Adipose tissue (tissue), 3 donors: ENCODE data around the gene ZNF562. TPM values are rescaled to one million over a fixed set of nuclear protein-coding genes. Genes with fewer than 3 reads are reported as not detected.
"Not testable (repeated sequence)": the region's sequence is repeated elsewhere in the genome, so short reads cannot be mapped to it uniquely, and the experiment has no call there.

Experiments
- H3K27ac ChIP-seq: one replicate; pipeline ENCODE4 v1.5.1; 2013; ENCODE audit warnings: low read depth, low read length
- WGBS, 3 donors: extraction: QIAGEN DNeasy Blood & Tissue Kit; methylation state at CpG; one replicate each; pipeline ENCODE4 v1.1.7; 2013; 5-methylcytosine and 5-hydroxymethylcytosine counted together
- polyA plus RNA-seq, 3 donors: library from polyadenylated mRNA; stranded (reverse); fragments of 200-250 nt; gene quantifications; one replicate each; pipeline ENCODE4 v1.2.3, GENCODE V29; 2013
- donor health status: healthy with polysubstance abuse.
- donor health status: Bipolar disorder and iron deficiency.
- donor health status: healthy.

Gene ZNF562
- polyA plus RNA-seq, 3 donors: 4.6 to 9.3 (median 7.3) TPM

DNA sequence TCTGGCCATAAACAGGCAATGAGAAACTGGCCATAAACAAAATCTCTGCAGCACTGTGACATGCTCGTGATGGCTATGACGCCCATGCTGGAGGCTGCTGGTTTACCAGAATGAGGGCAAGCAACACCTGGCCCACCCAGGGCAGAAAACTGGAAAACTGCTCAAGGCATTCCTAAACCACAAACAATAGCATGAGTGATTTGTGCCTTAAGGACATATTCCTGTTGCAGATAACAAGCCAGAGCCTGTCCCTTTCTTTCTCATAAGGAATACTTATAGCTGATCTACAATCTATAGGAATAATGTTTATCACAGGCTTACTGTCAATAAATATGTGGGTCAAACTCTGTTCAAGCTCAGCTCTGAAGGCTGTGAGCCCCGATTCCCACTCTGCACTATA is 23.4 kb downstream of the ZNF562 start:
- 98 to 100% (median 98%) methylated on average over 3 of the region's 3 CpGs for WGBS, 3 donors
- not testable (repeated sequence) for H3K27ac ChIP-seq

DNA sequence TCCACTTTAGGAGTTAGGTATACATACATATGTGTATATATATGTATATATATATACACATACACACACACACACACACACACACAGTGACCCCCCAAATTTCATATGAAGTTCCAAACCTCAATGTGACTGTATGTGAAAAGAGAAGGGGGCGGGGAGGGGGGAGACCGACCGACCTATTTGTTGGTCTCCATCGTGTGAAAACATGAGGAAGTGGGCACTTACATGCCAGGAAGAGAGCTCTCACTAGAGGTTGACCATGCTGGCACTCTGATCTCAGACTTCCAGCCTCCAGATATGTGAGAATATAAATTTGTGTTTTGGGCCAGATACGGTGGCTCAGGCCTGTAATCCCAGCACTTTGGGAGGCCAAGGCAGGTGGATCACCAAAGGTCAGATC is 24.6 kb downstream of the ZNF562 start:
- 82 to 91% (median 89%) methylated on average over 5 of the region's 5 CpGs for WGBS, 3 donors

GRCh38 chr19:9645472-9645871 is 29.4 kb downstream of the ZNF562 start:
- H3K27ac ChIP-seq: no peak overlapping the region
- WGBS, 3 donors: 88 to 93% (median 93%) methylated on average over 1 of the region's 1 CpG

More for the DNA sequence above, 24.6 kb downstream of the ZNF562 start:
- no peak overlapping the region for H3K27ac ChIP-seq

GRCh38 chr19:9644472-9644871 is 30.4 kb downstream of the ZNF562 start:
- WGBS, 3 donors: 90 to 92% (median 92%) methylated on average over 4 of the region's 4 CpGs

GRCh38 chr19:9641810-9642209 is 33.1 kb downstream of the ZNF562 start:
- H3K27ac ChIP-seq: no peak overlapping the region
- 95 to 98% (median 95%) methylated on average over 6 of the region's 6 CpGs for WGBS, 3 donors

More at GRCh38 chr19:9644472-9644871, 30.4 kb downstream of the ZNF562 start:
- no peak overlapping the region for H3K27ac ChIP-seq

DNA sequence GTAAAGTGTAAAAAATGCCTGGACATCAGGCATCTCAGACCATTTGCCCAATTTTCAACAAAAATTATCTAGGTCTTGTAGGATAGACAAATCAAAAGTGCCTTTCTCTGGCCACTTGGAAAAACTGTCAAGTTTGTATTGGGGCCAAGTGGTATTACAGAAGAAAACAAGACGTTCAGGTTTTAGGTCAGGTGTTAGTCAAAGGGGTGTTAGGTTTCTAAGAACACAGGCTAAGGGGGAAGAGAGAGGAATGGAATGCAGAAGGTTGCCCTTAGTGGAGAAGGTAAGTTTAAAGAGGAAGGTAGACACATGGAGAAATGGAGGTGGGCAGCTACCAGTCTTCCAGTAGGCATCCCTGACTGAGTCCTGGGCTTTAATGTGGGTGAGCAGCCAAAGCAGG is 33.9 kb downstream of the ZNF562 start:
- WGBS, 3 donors: 48 to 76% (median 75%) methylated on average over 1 of the region's 1 CpG
- H3K27ac ChIP-seq: no peak overlapping the region

DNA sequence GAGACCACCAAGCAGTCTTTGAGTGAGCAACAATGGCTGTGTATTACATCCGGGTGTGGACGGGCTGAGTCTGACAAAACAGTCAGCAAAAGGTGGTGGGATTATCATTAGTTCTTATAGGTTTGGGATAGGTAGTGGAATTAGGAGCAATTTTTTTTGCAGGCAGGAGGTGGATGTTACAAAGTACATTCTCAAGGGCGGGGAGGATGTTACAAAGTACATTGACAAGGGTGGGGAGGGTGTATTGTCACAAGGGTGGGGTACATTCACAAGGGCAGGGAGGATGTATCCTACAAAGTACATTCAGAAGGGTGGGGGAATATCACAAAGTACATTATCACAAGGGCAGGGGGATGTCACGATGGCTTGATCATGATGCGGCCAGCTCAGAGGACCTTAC is 38.9 kb downstream of the ZNF562 start:
- 96 to 98% (median 98%) methylated on average over 5 of the region's 5 CpGs for WGBS, 3 donors

GRCh38 chr19:9627856-9628255 is 47.0 kb downstream of the ZNF562 start:
- H3K27ac ChIP-seq: no peak overlapping the region
- 37 to 80% (median 61%) methylated on average over 2 of the region's 2 CpGs for WGBS, 3 donors

More for the DNA sequence above, 38.9 kb downstream of the ZNF562 start:
- H3K27ac ChIP-seq: no peak overlapping the region

GRCh38 chr19:9622531-9622930 is 52.4 kb downstream of the ZNF562 start:
- WGBS, 3 donors: 53 to 73% (median 64%) methylated on average over 2 of the region's 2 CpGs
- no peak overlapping the region for H3K27ac ChIP-seq

GRCh38 chr19:9621156-9622037 is 53.5 kb downstream of the ZNF562 start, which contains the start of gene ZNF561:
TSS of gene ZNF561 (minus strand) at chr19:9621232. CDS start at chr19:9619456, 1,776 bp downstream.
- H3K27ac ChIP-seq: no peak within 1 kb of the TSS
- WGBS, 3 donors: 0 to 1% (median 1%) methylated on average over 33 of the region's 33 CpGs

- no peak overlapping the region for H3K27ac ChIP-seq
- WGBS, 3 donors: 0 to 1% (median 1%) methylated on average over 16 of the region's 16 CpGs
These were observed 54.1 kb downstream of the ZNF562 start for GRCh38 chr19:9620842-9621155.

DNA sequence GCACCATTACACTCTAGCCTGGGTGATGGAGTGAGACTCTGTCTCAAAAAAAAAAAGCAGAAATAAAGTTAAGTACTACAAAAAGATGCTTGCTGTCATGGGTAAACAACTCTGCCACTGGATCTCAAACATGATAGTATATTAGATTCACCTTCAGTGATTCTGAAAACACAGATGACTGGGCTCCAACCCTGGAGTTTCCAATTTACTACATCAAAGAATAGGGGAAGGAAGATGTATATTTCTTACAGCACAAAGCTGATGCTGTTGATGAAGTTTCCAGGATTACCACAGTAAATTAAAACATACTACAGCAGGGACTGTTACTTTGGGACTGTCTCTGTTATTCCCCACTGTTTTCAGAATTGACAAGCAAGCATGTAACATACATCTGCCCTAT is 59.1 kb downstream of the ZNF562 start:
- H3K27ac ChIP-seq: no peak overlapping the region

GRCh38 chr19:9610484-9611113 is 64.3 kb downstream of the ZNF562 start:
- WGBS, 3 donors: 93 to 100% (median 97%) methylated on average over 2 of the region's 2 CpGs
- H3K27ac ChIP-seq: no peak overlapping the region

DNA sequence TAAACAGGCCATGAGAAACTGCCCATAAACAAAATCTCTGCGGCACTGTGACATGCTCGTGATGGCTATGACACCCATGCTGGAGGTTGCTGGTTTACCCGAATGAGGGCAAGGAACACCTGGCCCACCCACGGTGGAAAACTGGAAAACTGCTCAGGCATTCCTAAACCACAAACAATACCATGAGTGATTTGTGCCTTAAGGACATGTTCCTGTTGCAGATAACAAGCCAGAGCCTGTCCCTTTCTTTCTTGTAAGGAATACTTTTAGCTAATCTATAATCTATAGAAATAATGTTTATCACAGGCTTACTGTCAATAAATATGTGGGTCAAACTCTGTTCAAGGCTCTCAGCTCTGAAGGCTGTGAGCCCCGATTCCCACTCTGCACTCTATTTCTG is 66.0 kb downstream of the ZNF562 start:
- 95% methylated on average over 5 of the region's 5 CpGs for WGBS, 3 donors
- no peak overlapping the region for H3K27ac ChIP-seq

- 81 to 84% (median 83%) methylated on average over 3 of the region's 3 CpGs for WGBS, 3 donors
These were observed 77.9 kb downstream of the ZNF562 start for GRCh38 chr19:9597027-9597426.

More at GRCh38 chr19:9597027-9597426, 77.9 kb downstream of the ZNF562 start:
- H3K27ac ChIP-seq: no peak overlapping the region

Other genes with a start within 250 kb of the ZNF562 start
- gene ZNF266, start 239.5 kb downstream of the ZNF562 start, polyA plus RNA-seq: 10 to 100 TPM; 10.8 to 12.9 (median 11.0) TPM
- under 1 TPM in 1 of 3 donors, not detected in 2; 0.16 TPM for gene ZNF560, start 176.5 kb downstream of the ZNF562 start, polyA plus RNA-seq
- gene ZNF426, start 136.5 kb downstream of the ZNF562 start, polyA plus RNA-seq: 1 to 10 TPM; 2.6 to 3.4 (median 3.3) TPM
- gene ZNF121, start 90.6 kb downstream of the ZNF562 start, polyA plus RNA-seq: 1 to 10 TPM; 2.4 to 6.0 (median 4.0) TPM
- 10 to 100 TPM; 11.8 to 20.6 (median 17.0) TPM for gene ZNF561, start 53.9 kb downstream of the ZNF562 start, polyA plus RNA-seq
- 10 to 100 TPM in 1 of 3 donors, 1 to 10 TPM in 2; 2.6 to 10.1 (median 4.3) TPM for gene ZNF846, start 93.6 kb upstream of the ZNF562 start, polyA plus RNA-seq
- gene FBXL12, start 144.0 kb upstream of the ZNF562 start, polyA plus RNA-seq: 10 to 100 TPM; 10.2 to 25.7 (median 19.3) TPM
- 100 to 1,000 TPM; 276 to 718 (median 639) TPM for gene UBL5, start 152.8 kb upstream of the ZNF562 start, polyA plus RNA-seq
- 100 to 1,000 TPM in 1 of 3 donors, 10 to 100 TPM in 2; 49.5 to 118 (median 83.0) TPM for gene PIN1, start 160.2 kb upstream of the ZNF562 start, polyA plus RNA-seq